Measurements from ENCODE around the gene AIF1. TPM values are rescaled to one million over a fixed set of nuclear protein-coding genes. Genes with fewer than 3 reads are reported as not detected.

The AIF1 gene
- 7.2 TPM for polyA plus RNA-seq (2013, experiment 1 of 2)
- polyA plus RNA-seq (2013, experiment 2 of 2) = 8.2 TPM

- no peaks in the 10 kb centered on the region for H3K36me3 ChIP-seq (ENCODE audit: insufficient read depth, low read length)
- no peak within 1 kb of the TSS for H3K27ac ChIP-seq (ENCODE audit: low read depth, low read length)
- 80% methylated on average over 5 of the region's 6 CpGs for WGBS
- H3K27me3 ChIP-seq (ENCODE audit: insufficient read depth, low read length) = no peaks in the 10 kb centered on the region
- 0 out of 2 replicates have a peak within 1 kb of the TSS, but pooled peaks have one; percentile 36 for H3K9ac ChIP-seq (ENCODE audit: low read depth, low read length)
- no peaks in the 10 kb centered on the region for H3K9me3 ChIP-seq (ENCODE audit: insufficient read depth, low read depth, low read length)
- peaks cover 10% of the 10 kb centered on the region; the same call in 1 of the 2 replicates for H3K4me1 ChIP-seq (ENCODE audit: insufficient read depth, low read length)
- H3K4me3 ChIP-seq (ENCODE audit: low read length) = no peak within 1 kb of the TSS
Measured at GRCh38 chr6:31614684-31615578, at the start of gene AIF1. Gene AIF1, plus strand, starts transcription at chr6:31615234. Its CDS starts 96 bp downstream, at chr6:31615330.

- 58% methylated on average over 9 of the region's 9 CpGs for WGBS
- H3K4me1 ChIP-seq (ENCODE audit: insufficient read depth, low read length) = peaks cover 4% of the 10 kb centered on the region; the same call in 1 of the 2 replicates
- no peaks in the 10 kb centered on the region for H3K9me3 ChIP-seq (ENCODE audit: insufficient read depth, low read depth, low read length)
- H3K4me3 ChIP-seq (ENCODE audit: low read length) = no peak overlapping the region
- H3K27ac ChIP-seq (ENCODE audit: low read depth, low read length) = no peak overlapping the region
- H3K36me3 ChIP-seq (ENCODE audit: insufficient read depth, low read length) = no peaks in the 10 kb centered on the region
- no peaks in the 10 kb centered on the region for H3K27me3 ChIP-seq (ENCODE audit: insufficient read depth, low read length)
- no peak overlapping the region for H3K9ac ChIP-seq (ENCODE audit: low read depth, low read length)
Measured at GRCh38 chr6:31567531-31568370, 47.3 kb upstream of the AIF1 start.

- no peak overlapping the region for H3K9ac ChIP-seq (ENCODE audit: low read depth, low read length)
- H3K27ac ChIP-seq (ENCODE audit: low read depth, low read length) = no peak overlapping the region
- 87% methylated on average over 3 of the region's 3 CpGs for WGBS
- H3K27me3 ChIP-seq (ENCODE audit: insufficient read depth, low read length) = no peaks in the 10 kb centered on the region
- peaks cover 4% of the 10 kb centered on the region; the same call in 1 of the 2 replicates for H3K4me1 ChIP-seq (ENCODE audit: insufficient read depth, low read length)
- no peaks in the 10 kb centered on the region for H3K9me3 ChIP-seq (ENCODE audit: insufficient read depth, low read depth, low read length)
- no peak overlapping the region for H3K4me3 ChIP-seq (ENCODE audit: low read length)
- no peaks in the 10 kb centered on the region for H3K36me3 ChIP-seq (ENCODE audit: insufficient read depth, low read length)
Measured at GRCh38 chr6:31568537-31568961, 46.5 kb upstream of the AIF1 start.

GRCh38 chr6:31569861-31570536 lies 45.0 kb upstream of the AIF1 start:
- Histone ChIP-seq H3K4me3 (ENCODE audit: low read length) (no peak overlapping the region), H3K9me3 (ENCODE audit: insufficient read depth, low read depth, low read length) (no peaks in the 10 kb centered on the region), H3K9ac (ENCODE audit: low read depth, low read length) (no peak overlapping the region), H3K36me3 (ENCODE audit: insufficient read depth, low read length) (no peaks in the 10 kb centered on the region), H3K4me1 (ENCODE audit: insufficient read depth, low read length) (peaks cover 4% of the 10 kb centered on the region; the same call in 1 of the 2 replicates), H3K27me3 (ENCODE audit: insufficient read depth, low read length) (no peaks in the 10 kb centered on the region), H3K27ac (ENCODE audit: low read depth, low read length) (no peak overlapping the region)
- WGBS = no CpG with 5 or more reads among the region's 1 CpG

GRCh38 chr6:31572041-31572911 lies 42.8 kb upstream of the AIF1 start, which contains the start of gene LTA:
Gene LTA, plus strand, starts transcription at chr6:31572289. Its CDS starts 454 bp downstream, at chr6:31572743.
- no peak within 1 kb of the TSS for H3K9ac ChIP-seq (ENCODE audit: low read depth, low read length)
- H3K36me3 ChIP-seq (ENCODE audit: insufficient read depth, low read length) = no peaks in the 10 kb centered on the region
- no peak within 1 kb of the TSS for H3K27ac ChIP-seq (ENCODE audit: low read depth, low read length)
- WGBS = 92% methylated on average over 27 of the region's 27 CpGs
- H3K4me1 ChIP-seq (ENCODE audit: insufficient read depth, low read length) = peaks cover 4% of the 10 kb centered on the region; the same call in 1 of the 2 replicates
- no peak within 1 kb of the TSS for H3K4me3 ChIP-seq (ENCODE audit: low read length)
- H3K9me3 ChIP-seq (ENCODE audit: insufficient read depth, low read depth, low read length) = no peaks in the 10 kb centered on the region
- no peaks in the 10 kb centered on the region for H3K27me3 ChIP-seq (ENCODE audit: insufficient read depth, low read length)

GRCh38 chr6:31573239-31574105 lies 41.6 kb upstream of the AIF1 start:
- Histone ChIP-seq H3K27ac (ENCODE audit: low read depth, low read length) (no peak overlapping the region), H3K9me3 (ENCODE audit: insufficient read depth, low read depth, low read length) (no peaks in the 10 kb centered on the region), H3K4me3 (ENCODE audit: low read length) (no peak overlapping the region), H3K9ac (ENCODE audit: low read depth, low read length) (no peak overlapping the region), H3K4me1 (ENCODE audit: insufficient read depth, low read length) (peaks cover 5% of the 10 kb centered on the region; the same call in 1 of the 2 replicates), H3K27me3 (ENCODE audit: insufficient read depth, low read length) (no peaks in the 10 kb centered on the region), H3K36me3 (ENCODE audit: insufficient read depth, low read length) (no peaks in the 10 kb centered on the region)
- 86% methylated on average over 9 of the region's 9 CpGs for WGBS

- no peaks in the 10 kb centered on the region for H3K9me3 ChIP-seq (ENCODE audit: insufficient read depth, low read depth, low read length)
- WGBS = 89% methylated on average over 14 of the region's 14 CpGs
- no peak overlapping the region for H3K4me3 ChIP-seq (ENCODE audit: low read length)
- H3K9ac ChIP-seq (ENCODE audit: low read depth, low read length) = no peak overlapping the region
- H3K27ac ChIP-seq (ENCODE audit: low read depth, low read length) = no peak overlapping the region
- no peaks in the 10 kb centered on the region for H3K27me3 ChIP-seq (ENCODE audit: insufficient read depth, low read length)
- peaks cover 5% of the 10 kb centered on the region; the same call in 1 of the 2 replicates for H3K4me1 ChIP-seq (ENCODE audit: insufficient read depth, low read length)
- no peaks in the 10 kb centered on the region for H3K36me3 ChIP-seq (ENCODE audit: insufficient read depth, low read length)
Measured at GRCh38 chr6:31574106-31575061, 40.6 kb upstream of the AIF1 start.

- H3K36me3 ChIP-seq (ENCODE audit: insufficient read depth, low read length) = no peaks in the 10 kb centered on the region
- no peak within 1 kb of the TSS for H3K9ac ChIP-seq (ENCODE audit: low read depth, low read length)
- peaks cover 10% of the 10 kb centered on the region for H3K4me1 ChIP-seq (ENCODE audit: insufficient read depth, low read length)
- H3K27me3 ChIP-seq (ENCODE audit: insufficient read depth, low read length) = peaks cover 4% of the 10 kb centered on the region; the same call in 1 of the 2 replicates
- WGBS = 91% methylated on average over 19 of the region's 19 CpGs
- no peak within 1 kb of the TSS for H3K4me3 ChIP-seq (ENCODE audit: low read length)
- H3K27ac ChIP-seq (ENCODE audit: low read depth, low read length) = no peak within 1 kb of the TSS
- H3K9me3 ChIP-seq (ENCODE audit: insufficient read depth, low read depth, low read length) = no peaks in the 10 kb centered on the region
Measured at GRCh38 chr6:31575335-31575901, 39.6 kb upstream of the AIF1 start, which contains the start of gene TNF. Gene TNF, plus strand, starts transcription at chr6:31575565. Its CDS starts 177 bp downstream, at chr6:31575742.

Data from HUES64 (cell line).